Measurements from ENCODE around the gene CHRNG. TPM values are rescaled to one million over a fixed set of nuclear protein-coding genes. Genes with fewer than 3 reads are reported as not detected.

The CHRNG gene
- total and polyA plus RNA-seq, 9 donors: not detected

DNA sequence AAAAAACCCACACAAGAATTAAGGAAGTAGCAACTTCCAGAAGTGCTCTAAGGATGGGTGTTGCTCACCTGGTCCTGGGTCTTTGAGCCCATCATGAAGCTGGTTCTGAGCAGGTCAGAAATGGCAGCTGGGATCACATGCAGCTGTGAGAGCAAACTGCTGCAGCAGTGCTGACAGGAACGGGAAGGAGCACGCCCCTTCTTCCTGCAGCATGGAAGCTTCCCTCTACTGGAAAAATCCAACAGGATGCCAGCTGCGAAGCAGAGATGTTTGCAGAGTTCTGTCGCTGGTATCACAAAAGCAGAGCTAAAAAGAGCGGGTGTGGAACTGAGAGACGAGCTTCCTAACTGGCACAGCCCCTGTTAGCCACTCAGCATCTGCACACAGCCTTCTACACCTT is 44.7 kb downstream of the CHRNG start:
- no peaks in the 10 kb centered on the region for H3K36me3 ChIP-seq
- H3K4me3 ChIP-seq: no peak overlapping the region
- 86 to 88% (median 87%) methylated on average over 6 of the region's 6 CpGs for WGBS, 3 donors
- intact Hi-C loops (cut with DNase I): no loop called here
- no peak for TF ChIP-seq POLR2A (IDR thresholded peaks at IDR 0.05)
- TF ChIP-seq, protein P1, sequence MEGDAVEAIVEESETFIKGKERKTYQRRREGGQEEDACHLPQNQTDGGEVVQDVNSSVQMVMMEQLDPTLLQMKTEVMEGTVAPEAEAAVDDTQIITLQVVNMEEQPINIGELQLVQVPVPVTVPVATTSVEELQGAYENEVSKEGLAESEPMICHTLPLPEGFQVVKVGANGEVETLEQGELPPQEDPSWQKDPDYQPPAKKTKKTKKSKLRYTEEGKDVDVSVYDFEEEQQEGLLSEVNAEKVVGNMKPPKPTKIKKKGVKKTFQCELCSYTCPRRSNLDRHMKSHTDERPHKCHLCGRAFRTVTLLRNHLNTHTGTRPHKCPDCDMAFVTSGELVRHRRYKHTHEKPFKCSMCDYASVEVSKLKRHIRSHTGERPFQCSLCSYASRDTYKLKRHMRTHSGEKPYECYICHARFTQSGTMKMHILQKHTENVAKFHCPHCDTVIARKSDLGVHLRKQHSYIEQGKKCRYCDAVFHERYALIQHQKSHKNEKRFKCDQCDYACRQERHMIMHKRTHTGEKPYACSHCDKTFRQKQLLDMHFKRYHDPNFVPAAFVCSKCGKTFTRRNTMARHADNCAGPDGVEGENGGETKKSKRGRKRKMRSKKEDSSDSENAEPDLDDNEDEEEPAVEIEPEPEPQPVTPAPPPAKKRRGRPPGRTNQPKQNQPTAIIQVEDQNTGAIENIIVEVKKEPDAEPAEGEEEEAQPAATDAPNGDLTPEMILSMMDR (IDR thresholded peaks at IDR 0.05): no peak
- H3K4me1 ChIP-seq (ENCODE audit: insufficient read depth): no peaks in the 10 kb centered on the region
- H3K9me3 ChIP-seq: no peaks in the 10 kb centered on the region
- H3K27me3 ChIP-seq: no peaks in the 10 kb centered on the region
- no peak for DNase-seq
- no peak overlapping the region for H3K27ac ChIP-seq

DNA sequence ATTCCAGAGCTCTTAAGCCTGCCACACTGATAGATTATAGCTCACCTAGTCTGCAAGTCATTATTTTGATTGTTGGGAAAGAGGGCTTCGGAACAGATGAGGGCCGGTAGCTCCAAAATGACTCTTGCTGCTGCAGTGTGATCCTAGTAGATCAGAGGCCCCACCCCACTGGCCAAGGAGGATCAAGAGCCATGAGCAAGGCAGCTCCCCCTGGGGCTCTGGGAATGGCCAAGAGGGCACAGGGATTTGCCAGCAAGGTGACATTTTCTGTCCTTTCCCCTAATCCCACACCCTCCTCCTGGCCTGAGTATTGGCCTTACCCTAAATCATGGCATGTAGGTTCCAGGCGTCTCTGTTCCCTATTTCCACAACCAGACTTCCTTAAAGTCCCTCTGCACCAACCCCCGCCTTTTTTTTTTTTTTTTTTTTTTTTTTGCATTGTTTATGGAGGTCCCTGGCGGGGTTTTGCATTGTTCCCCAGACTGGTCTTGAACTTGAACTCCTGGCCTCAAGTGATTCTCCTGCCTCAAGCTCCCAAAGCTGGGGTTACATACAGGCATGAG is 47.5 kb downstream of the CHRNG start:
- TF ChIP-seq, protein P1 (IDR thresholded peaks at IDR 0.05): no peak
- TF ChIP-seq POLR2A (IDR thresholded peaks at IDR 0.05) (no peak), EP300 (IDR thresholded peaks at IDR 0.05) (no peak)
- Histone ChIP-seq H3K9me3 (no peaks in the 10 kb centered on the region), H3K4me1 (ENCODE audit: insufficient read depth) (no peaks in the 10 kb centered on the region), H3K27ac (no peak overlapping the region), H3K4me3 (no peak overlapping the region), H3K27me3 (no peaks in the 10 kb centered on the region), H3K36me3 (no peaks in the 10 kb centered on the region)
- intact Hi-C loops (cut with DNase I): no loop called here
- WGBS, 3 donors: 75 to 93% (median 78%) methylated on average over 5 of the region's 5 CpGs
- no peak for DNase-seq

DNA sequence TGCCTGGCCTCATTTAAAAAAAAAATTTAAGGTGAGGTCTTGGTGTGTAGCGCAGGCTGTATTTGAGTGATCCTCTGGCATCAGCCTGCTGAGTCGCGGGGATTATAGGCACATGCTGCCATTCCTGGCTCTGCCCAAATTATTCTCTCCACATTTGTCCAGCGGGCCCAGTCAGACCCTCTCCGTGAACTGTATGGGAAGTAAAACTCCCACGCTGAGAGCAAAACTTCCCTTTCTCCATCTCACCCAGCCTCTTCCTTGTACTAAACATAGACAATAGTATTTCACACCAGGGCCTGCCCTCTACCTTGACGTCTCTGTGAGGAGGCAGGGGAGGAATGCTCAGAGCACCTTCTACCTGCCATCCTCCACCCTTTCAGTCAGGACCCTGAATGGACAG is 48.0 kb downstream of the CHRNG start:
- Histone ChIP-seq H3K4me1 (ENCODE audit: insufficient read depth) (no peaks in the 10 kb centered on the region), H3K36me3 (no peaks in the 10 kb centered on the region), H3K27me3 (no peaks in the 10 kb centered on the region), H3K9me3 (no peaks in the 10 kb centered on the region), H3K27ac (no peak overlapping the region), H3K4me3 (no peak overlapping the region)
- no peak for DNase-seq
- intact Hi-C loops (cut with DNase I): no loop called here
- 71 to 78% (median 76%) methylated on average over 7 of the region's 7 CpGs for WGBS, 3 donors
- no peak for TF ChIP-seq EP300 (IDR thresholded peaks at IDR 0.05)
- TF ChIP-seq, protein P1 (IDR thresholded peaks at IDR 0.05): no peak
- no peak for TF ChIP-seq POLR2A (IDR thresholded peaks at IDR 0.05)

DNA sequence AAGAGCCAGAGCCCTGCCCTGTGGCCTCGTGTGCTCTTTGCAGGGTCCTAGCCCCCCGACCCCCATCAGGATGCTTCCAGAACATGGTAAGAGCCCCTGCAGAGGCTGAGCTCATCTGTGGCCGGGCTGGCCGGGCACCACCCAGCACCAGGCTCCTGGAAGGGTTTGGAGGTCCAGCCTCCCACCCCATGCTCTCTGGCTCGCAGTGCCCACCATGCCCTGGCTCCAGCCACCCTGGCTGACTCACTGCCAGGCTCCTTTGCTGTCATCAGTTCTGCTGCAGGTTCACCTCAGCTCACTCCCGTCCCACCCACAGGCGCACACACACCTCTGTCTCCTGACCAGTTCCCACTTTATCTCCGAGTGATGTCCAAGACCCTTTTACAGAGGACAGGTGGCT is 48.5 kb downstream of the CHRNG start:
- Histone ChIP-seq H3K4me1 (ENCODE audit: insufficient read depth) (no peaks in the 10 kb centered on the region), H3K4me3 (no peak overlapping the region), H3K9me3 (no peaks in the 10 kb centered on the region), H3K36me3 (no peaks in the 10 kb centered on the region), H3K27ac (no peak overlapping the region), H3K27me3 (no peaks in the 10 kb centered on the region)
- TF ChIP-seq POLR2A (IDR thresholded peaks at IDR 0.05): no peak
- WGBS, 3 donors: 85 to 92% (median 92%) methylated on average over 8 of the region's 8 CpGs
- no peak for DNase-seq
- intact Hi-C loops (cut with DNase I): no loop called here

DNA sequence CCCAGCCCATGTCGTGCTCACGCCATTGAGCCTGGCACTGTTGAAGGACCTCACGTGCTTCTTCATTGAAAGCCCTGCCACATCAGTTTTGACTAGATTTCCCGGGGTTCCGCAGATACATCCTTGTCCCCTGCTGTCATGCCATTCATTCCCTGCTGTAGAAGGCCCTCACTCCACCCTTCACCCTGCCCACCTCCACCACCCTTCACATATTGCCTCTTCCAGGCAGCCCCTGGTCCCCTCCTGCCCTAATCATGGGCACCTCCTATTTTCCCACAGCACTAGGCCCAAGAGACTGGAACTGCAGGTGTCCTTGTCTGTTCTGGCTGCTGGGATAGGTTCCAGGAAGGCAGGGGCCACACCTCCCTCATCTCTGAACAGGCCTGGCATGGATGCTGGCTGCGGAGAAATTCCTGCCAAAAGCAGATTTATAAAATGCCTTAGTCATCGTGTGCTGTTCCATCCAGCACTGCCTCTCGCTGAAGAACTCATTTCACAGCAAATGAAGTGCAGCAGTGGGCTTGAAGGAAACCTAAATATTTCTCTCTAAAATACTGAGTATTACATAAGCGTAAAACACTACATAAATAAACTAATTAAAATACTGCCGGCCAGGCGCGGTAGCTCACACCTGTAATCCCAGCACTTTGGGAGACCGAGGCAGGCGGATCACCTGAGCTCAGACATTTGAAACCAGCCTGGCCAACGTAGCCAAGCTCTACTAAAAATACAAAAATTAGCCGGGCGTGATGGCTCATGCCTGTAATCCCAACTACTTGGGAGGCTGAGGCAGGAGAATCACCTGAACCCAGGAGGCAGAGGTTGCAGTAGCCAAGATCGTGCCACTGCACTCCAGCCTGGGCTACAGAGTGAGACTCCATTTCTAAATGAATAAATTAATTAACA is 49.4 kb downstream of the CHRNG start:
- intact Hi-C loops (cut with DNase I): no loop called here
- Histone ChIP-seq H3K4me1 (ENCODE audit: insufficient read depth) (no peaks in the 10 kb centered on the region), H3K27ac (no peak overlapping the region), H3K4me3 (no peak overlapping the region), H3K9me3 (no peaks in the 10 kb centered on the region), H3K36me3 (no peaks in the 10 kb centered on the region), H3K27me3 (no peaks in the 10 kb centered on the region)
- DNase-seq: peak in 2 of 5 donors; percentile 41 to 55
- TF ChIP-seq POLR2A (IDR thresholded peaks at IDR 0.05): no peak
- no peak for TF ChIP-seq EP300 (IDR thresholded peaks at IDR 0.05)
- TF ChIP-seq, protein P1 (IDR thresholded peaks at IDR 0.05): no peak
- 61 to 70% (median 68%) methylated on average over 18 of the region's 18 CpGs for WGBS, 3 donors

Data from ovary (tissue), 9 donors.